Central memory CD8-positive, alpha-beta T cell (primary cell): ENCODE measurements around the gene ATAD3B.
A peak's percentile ranks its signal among the peaks of the same experiment; 100 is the strongest.
"Not testable (repeated sequence)": the region's sequence is repeated elsewhere in the genome, so short reads cannot be mapped to it uniquely, and the experiment has no call there.

Experiments
- ATAC-seq: fragments of 150-1000 bp; cut with Tn5 transposase; replicated peaks from 2 replicates; pipeline ENCODE4 v1.10.0; 2022; ENCODE audit warnings: mild to moderate bottlenecking, moderate FRiP score, moderate number of reproducible peaks; ENCODE audit not compliant: poor library complexity, severe bottlenecking; ENCODE audit errors: extremely low read depth
- DNase-seq, 2 donors: peaks; one replicate each; pipeline ENCODE4 v3.0.0; 2021; ENCODE audit warnings: low spot score in 2 of 2
- H3K27ac Mint-ChIP-seq: one replicate; pipeline ENCODE4 v1.8.0; 2022; ENCODE audit warnings: low read depth, mild to moderate bottlenecking, moderate library complexity, mixed read lengths
- H3K27me3 Mint-ChIP-seq: one replicate; pipeline ENCODE4 v1.8.0; 2022; ENCODE audit warnings: mixed read lengths
- H3K36me3 Mint-ChIP-seq: one replicate; pipeline ENCODE4 v1.8.0; 2022; ENCODE audit warnings: mild to moderate bottlenecking, moderate library complexity, mixed read lengths; ENCODE audit not compliant: insufficient read depth
- H3K4me1 Mint-ChIP-seq: one replicate; pipeline ENCODE4 v1.8.0; 2022; ENCODE audit warnings: mixed read lengths
- H3K4me3 Mint-ChIP-seq: one replicate; pipeline ENCODE4 v1.8.0; 2022; ENCODE audit warnings: mild to moderate bottlenecking, moderate library complexity, mixed read lengths
- H3K9me3 Mint-ChIP-seq: one replicate; pipeline ENCODE4 v1.8.0; 2022; ENCODE audit warnings: mixed read lengths

The ATAD3B gene

GRCh38 chr1:1518621-1519007 is 47.0 kb downstream of the ATAD3B start:
- Mint-ChIP-seq H3K27ac (peak overlapping the region; percentile 73), H3K36me3 (peaks cover 15% of the 10 kb centered on the region)
- not testable (repeated sequence) for H3K4me1 Mint-ChIP-seq, DNase-seq, ATAC-seq, H3K4me3 Mint-ChIP-seq, H3K9me3 Mint-ChIP-seq, H3K27me3 Mint-ChIP-seq

GRCh38 chr1:1519805-1520505 is 48.4 kb downstream of the ATAD3B start:
- H3K4me3 Mint-ChIP-seq, H3K27ac Mint-ChIP-seq, H3K27me3 Mint-ChIP-seq, ATAC-seq, H3K9me3 Mint-ChIP-seq, H3K4me1 Mint-ChIP-seq, DNase-seq: not testable (repeated sequence)
- H3K36me3 Mint-ChIP-seq: peaks cover 15% of the 10 kb centered on the region

DNA sequence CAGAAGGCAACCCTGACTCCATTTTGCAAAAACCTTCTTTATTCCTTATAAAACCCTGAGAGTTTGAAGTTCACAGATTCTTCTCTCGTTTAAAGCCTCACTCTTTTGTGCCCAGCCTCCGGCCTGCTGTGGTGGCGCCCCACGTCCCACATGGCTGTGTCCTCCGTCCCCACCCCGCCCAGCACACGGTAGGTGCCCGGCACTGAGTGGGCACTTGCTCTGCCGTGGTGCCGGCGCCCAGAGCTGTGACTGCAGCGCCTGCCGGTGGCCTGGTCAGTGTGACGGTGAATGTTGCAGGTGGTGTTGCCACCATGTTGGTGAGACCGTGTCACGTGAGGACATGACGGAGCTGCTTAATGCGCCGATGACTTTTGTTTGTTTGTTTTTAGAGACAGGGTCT is 49.8 kb downstream of the ATAD3B start:
- Mint-ChIP-seq H3K36me3 (peaks cover 13% of the 10 kb centered on the region), H3K4me3 (no peak overlapping the region), H3K4me1 (no peaks in the 10 kb centered on the region), H3K27me3 (no peaks in the 10 kb centered on the region), H3K27ac (no peak overlapping the region), H3K9me3 (no peaks in the 10 kb centered on the region)
- DNase-seq: no peak
- ATAC-seq: no peak

GRCh38 chr1:1522536-1522935 is 51.0 kb downstream of the ATAD3B start:
- H3K4me3 Mint-ChIP-seq, DNase-seq, ATAC-seq, H3K4me1 Mint-ChIP-seq, H3K9me3 Mint-ChIP-seq, H3K27ac Mint-ChIP-seq, H3K36me3 Mint-ChIP-seq, H3K27me3 Mint-ChIP-seq: not testable (repeated sequence)

DNA sequence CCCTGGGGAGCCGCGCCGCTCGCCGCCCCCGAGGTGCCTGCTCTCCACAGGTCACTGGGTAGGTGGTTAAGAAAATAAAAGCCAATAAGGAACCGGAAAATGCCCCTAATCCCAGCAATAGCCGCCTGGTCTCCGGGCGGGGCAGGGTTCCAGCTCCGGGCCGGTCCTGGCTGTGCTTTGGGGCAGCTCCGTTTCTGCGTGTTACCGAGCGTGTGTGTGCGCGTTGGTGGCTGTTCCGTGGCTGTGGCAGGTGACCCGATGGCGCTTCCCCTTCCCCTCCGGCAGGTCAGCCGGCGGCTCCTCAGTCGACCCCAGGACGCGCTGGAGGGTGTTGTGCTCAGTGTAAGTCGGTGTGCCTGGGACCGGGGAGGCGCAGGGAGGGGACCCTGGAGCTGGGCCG is 51.7 kb downstream of the ATAD3B start:
- not testable (repeated sequence) for H3K9me3 Mint-ChIP-seq, DNase-seq, H3K36me3 Mint-ChIP-seq, H3K27ac Mint-ChIP-seq, H3K4me1 Mint-ChIP-seq, H3K27me3 Mint-ChIP-seq, ATAC-seq, H3K4me3 Mint-ChIP-seq

- not testable (repeated sequence) for ATAC-seq, H3K4me1 Mint-ChIP-seq, H3K4me3 Mint-ChIP-seq, H3K27me3 Mint-ChIP-seq, H3K9me3 Mint-ChIP-seq, H3K27ac Mint-ChIP-seq, H3K36me3 Mint-ChIP-seq, DNase-seq
These were observed 52.1 kb downstream of the ATAD3B start for GRCh38 chr1:1523651-1524050.

- not testable (repeated sequence) for H3K36me3 Mint-ChIP-seq, H3K4me1 Mint-ChIP-seq, H3K27me3 Mint-ChIP-seq, H3K4me3 Mint-ChIP-seq, H3K9me3 Mint-ChIP-seq, ATAC-seq, H3K27ac Mint-ChIP-seq, DNase-seq
These were observed 53.3 kb downstream of the ATAD3B start for GRCh38 chr1:1524750-1525383.

- not testable (repeated sequence) for H3K27ac Mint-ChIP-seq
These were observed 54.9 kb downstream of the ATAD3B start for GRCh38 chr1:1526476-1526875.

DNA sequence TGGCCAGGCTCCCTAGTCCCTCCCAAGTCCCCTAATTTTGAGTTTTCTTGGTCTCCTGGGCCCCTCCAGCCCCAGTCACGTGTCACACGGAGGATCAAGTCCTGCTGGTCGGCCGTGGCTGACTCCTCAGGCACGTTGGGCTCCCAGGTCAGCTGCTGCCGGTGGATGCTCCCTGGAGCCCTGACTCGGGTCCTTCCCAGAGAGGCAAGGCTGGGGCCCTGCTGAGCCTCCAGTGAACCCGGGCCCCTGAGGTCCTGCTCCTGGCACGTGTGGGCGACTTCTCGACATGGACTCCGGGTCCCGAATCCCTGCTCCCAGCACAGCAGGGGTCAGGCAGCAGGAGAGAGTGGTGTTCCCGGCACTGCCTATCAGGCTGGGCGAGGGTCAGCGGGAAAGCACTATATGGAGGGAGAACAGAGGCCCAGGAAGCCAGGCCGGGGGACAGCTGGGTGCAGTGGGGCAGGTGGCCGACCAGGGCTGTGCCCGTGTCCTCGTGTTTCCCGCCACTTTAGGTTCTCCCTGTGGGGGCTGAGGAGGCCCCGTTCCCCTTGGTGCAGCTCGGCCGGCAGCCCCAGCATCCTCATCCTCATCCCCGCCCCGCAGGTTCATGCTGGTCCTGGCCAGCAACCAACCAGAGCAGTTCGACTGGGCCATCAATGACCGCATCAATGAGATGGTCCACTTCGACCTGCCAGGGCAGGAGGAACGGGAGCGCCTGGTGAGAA is 55.7 kb downstream of the ATAD3B start:
- Mint-ChIP-seq H3K36me3 (peaks cover 4% of the 10 kb centered on the region), H3K4me1 (no peaks in the 10 kb centered on the region), H3K9me3 (peaks cover 5% of the 10 kb centered on the region), H3K27ac (no peak overlapping the region), H3K4me3 (no peak overlapping the region), H3K27me3 (no peaks in the 10 kb centered on the region)
- DNase-seq (no peak), ATAC-seq (no peak)

More at GRCh38 chr1:1526476-1526875, 54.9 kb downstream of the ATAD3B start:
- not testable (repeated sequence) for ATAC-seq, DNase-seq, H3K36me3 Mint-ChIP-seq, H3K4me1 Mint-ChIP-seq, H3K27me3 Mint-ChIP-seq, H3K9me3 Mint-ChIP-seq, H3K4me3 Mint-ChIP-seq

DNA sequence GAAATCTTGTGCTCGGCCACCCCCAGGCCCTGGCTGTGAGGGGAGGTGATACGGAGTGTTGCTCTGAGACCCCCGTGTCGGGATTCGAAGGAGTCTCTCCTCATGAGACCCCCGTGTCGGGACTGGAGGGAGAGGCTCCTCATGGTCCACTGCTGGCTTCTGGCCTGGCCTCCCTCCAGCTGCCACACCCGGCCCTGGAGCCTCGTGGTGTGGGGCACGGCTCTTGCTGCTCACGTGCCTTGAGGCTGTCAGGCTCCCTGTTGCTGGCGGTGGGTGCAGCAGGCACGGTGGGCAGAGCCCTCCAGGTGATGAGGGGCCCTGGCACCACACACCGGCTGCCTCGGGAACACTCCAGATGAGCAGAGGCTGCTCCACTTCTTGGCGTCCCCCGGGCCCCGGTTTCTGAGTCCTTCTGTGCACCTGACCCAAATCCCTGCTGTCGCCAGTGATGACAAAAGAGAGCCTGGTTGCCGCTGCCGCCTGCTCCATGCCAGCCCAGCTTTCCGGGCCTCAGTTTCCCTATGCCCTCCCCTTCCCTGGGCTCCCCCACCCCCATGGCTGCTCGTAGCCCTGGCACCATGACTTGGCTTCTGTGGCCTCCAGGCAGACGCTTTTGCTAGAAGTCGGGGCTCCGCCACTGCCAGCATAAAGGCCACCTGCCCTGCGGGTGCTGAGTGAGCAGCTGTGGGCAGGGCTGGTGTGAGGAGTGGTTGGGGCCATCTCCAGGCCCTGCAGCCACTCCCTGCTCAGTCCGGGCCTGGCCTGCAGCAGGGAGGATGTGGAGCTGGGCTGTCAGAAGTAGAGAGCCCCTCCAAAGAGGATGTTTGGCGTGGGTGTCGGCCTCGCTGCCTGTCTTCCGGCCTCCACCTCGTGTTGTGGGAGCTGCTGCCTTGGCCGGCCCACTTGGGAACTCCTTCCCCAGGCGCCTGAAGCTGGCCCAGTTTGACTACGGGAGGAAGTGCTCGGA is 57.0 kb downstream of the ATAD3B start:
- Mint-ChIP-seq H3K36me3 (peaks cover 3% of the 10 kb centered on the region), H3K27ac (no peak overlapping the region), H3K9me3 (peaks cover 5% of the 10 kb centered on the region), H3K27me3 (no peaks in the 10 kb centered on the region), H3K4me3 (no peak overlapping the region), H3K4me1 (no peaks in the 10 kb centered on the region)
- DNase-seq (no peak), ATAC-seq (no peak)

DNA sequence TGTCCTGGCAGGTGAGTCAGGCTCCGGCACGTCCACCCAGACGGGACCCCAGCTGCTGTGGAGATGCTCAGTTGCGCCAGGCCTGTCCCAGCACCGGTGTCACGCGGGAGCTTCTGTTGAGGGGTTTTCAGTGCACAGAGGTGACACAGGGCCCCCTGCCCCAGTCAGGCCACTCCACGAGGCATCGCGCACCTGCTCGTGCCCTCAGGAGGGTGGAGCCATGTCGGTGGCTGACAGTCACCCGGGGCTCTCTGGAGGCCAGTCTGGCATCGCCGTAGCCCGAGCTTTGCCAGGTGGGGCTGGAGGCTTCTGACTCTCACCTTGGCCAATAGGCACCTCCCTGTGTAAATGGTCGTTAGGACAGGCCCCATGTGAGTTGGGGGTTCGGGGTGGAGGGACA is 57.8 kb downstream of the ATAD3B start:
- no peaks in the 10 kb centered on the region for H3K27me3 Mint-ChIP-seq
- H3K9me3 Mint-ChIP-seq: peaks cover 5% of the 10 kb centered on the region
- peaks cover 2% of the 10 kb centered on the region for H3K36me3 Mint-ChIP-seq
- no peaks in the 10 kb centered on the region for H3K4me1 Mint-ChIP-seq
- DNase-seq: no peak
- H3K27ac Mint-ChIP-seq: no peak overlapping the region
- no peak for ATAC-seq
- no peak overlapping the region for H3K4me3 Mint-ChIP-seq

DNA sequence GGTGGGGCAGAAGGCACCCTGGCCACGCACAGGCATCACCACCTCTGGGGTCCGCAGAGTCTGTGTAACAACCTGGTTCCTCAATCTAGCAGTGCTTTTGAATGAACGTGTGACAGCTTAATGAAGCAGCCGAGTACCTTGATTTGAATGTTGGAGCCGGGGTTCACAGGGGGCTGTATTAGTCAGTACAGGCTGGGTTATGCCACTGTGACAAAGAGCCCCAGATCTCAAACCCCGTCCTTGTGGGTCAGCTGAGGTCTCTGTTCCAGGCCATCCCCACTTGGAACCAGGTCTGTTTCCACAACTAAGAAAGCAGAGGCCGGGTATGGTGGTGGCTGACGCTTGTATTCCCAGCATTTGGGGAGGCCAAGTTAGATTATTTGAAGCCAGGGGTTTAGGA is 58.4 kb downstream of the ATAD3B start:
- ATAC-seq (no peak), DNase-seq (no peak)
- peaks cover 2% of the 10 kb centered on the region for H3K36me3 Mint-ChIP-seq
- H3K4me1 Mint-ChIP-seq: no peaks in the 10 kb centered on the region
- H3K9me3 Mint-ChIP-seq: peaks cover 5% of the 10 kb centered on the region
- H3K27ac Mint-ChIP-seq: no peak overlapping the region
- H3K27me3 Mint-ChIP-seq: no peaks in the 10 kb centered on the region
- H3K4me3 Mint-ChIP-seq: no peak overlapping the region
